Measurements from ENCODE around the gene PHACTR3.

PHACTR3 gene

DNA sequence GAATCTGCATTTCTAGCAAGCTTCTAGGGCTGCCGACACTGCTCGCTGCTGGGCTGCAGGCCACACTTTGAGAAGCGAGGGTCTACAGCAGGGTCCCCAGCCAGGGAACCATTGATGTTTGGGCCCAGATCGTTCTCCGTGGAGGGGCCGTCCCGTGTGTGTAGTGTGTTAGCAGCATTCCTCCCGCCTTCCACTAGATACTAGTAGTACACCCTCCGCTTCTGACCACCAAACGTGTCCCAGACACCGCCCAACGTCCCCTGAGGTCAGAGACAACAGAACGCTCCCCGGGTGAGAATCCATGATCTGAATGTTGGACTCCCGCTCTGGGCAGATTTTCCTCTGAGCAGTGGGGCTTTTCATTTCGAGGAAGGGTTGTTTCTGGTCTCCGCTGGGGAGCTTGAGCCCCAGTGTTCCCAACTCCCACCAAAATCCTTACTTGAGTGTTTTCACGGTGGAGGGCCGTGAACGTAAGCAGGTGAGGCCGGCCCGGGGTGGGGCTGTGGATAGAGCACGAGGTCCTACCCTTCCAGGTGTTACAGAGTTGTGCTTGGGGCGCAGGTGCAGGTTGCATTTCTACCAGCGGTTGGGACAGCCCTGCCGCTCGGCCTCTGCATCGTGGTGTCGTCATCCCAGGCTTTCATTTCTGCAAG lies 204.5 kb downstream of the PHACTR3 start:
- Histone ChIP-seq H3K4me1 (ENCODE audit: control insufficient read depth, low read depth, low read length) (peaks cover 5% of the 10 kb centered on the region), H3K36me3 (ENCODE audit: control insufficient read depth, low read depth, low read length) (no peaks in the 10 kb centered on the region), H3K9ac (ENCODE audit: low read length) (no peak overlapping the region), H3K27ac (ENCODE audit: low read length) (no peak overlapping the region), H3K4me3 (ENCODE audit: low read length) (no peak overlapping the region), H3K9me3 (ENCODE audit: control insufficient read depth, low read depth, low read length) (no peaks in the 10 kb centered on the region), H3K27me3 (ENCODE audit: control insufficient read depth, insufficient read depth, low read length) (no peaks in the 10 kb centered on the region)

DNA sequence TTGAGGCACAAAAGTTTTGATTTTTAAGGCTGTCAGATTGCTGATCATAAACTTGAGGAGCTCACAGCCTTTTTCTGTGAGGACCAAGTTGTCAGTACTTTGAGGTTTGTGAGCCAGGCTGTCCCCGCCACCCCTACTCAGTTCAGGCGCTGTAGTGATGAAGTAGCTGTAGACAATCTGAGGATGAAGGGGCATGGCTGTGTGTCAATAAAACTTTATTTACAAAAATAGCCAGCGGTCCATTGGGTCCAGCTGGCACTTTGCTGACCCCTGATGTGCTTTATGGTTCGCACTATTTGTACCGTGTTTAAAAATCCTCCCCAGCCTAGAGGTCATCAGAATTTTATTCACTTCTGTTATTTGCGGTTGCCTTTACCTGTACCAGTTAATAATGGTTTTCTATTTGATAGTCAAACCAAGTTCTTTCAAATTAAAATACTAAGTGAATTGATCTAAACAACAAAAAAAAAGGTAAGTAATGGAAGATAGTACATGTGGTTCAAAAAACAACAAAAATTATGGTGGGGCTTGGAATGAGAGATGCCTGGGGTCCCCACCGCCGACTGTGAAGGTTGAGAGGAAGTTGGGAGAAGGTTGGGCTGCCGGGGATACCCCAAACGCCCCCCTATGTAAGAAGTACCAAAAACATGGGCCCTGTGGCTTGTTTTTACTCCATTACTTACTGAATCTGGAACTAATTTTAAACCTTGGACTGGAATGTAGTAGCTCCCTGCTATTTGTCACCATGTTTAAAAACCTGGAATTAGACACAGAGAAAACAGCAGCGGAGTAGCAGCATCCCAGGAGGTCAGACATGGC lies 205.5 kb downstream of the PHACTR3 start:
- Histone ChIP-seq H3K4me1 (ENCODE audit: control insufficient read depth, low read depth, low read length) (peaks cover 5% of the 10 kb centered on the region), H3K4me3 (ENCODE audit: low read length) (no peak overlapping the region), H3K36me3 (ENCODE audit: control insufficient read depth, low read depth, low read length) (no peaks in the 10 kb centered on the region), H3K9ac (ENCODE audit: low read length) (no peak overlapping the region), H3K27me3 (ENCODE audit: control insufficient read depth, insufficient read depth, low read length) (no peaks in the 10 kb centered on the region), H3K9me3 (ENCODE audit: control insufficient read depth, low read depth, low read length) (no peaks in the 10 kb centered on the region), H3K27ac (ENCODE audit: low read length) (no peak overlapping the region)

DNA sequence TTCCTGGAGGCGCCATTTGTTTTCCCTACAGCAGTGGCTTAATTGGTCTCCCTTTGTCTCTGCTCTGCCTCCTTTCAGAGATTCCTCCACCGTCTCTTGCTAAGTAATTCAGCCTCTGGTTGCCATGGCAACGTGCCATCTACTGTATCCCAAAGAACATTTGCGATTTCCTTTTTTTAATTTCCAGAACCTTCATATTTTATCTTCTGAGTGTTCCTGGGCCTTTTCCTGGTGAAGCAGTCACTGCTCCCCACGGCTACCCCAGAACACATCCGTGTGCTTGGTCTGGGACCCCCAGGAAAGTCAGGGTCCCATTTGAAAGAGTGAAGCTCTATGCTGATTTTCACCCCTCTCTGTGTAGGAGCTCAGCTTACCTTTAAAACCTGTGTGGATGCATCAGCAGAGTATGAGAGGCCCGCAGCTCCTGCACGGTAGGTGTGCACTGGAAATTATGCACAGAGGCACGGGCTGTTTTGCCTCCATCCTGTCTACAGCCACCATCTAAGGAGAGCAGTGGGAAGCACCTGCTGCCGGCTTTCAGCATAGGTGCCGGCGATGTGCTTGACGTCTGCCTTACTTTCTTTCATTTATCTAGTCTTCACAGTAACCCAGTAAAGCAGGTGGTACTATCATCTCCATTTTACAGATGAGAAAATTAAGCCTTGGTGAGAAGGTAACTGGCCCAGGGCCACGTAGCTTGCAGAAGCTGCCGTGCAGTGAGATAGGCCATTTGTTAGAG lies 206.3 kb downstream of the PHACTR3 start:
- Histone ChIP-seq H3K27me3 (ENCODE audit: control insufficient read depth, insufficient read depth, low read length) (no peaks in the 10 kb centered on the region), H3K4me1 (ENCODE audit: control insufficient read depth, low read depth, low read length) (peaks cover 5% of the 10 kb centered on the region), H3K27ac (ENCODE audit: low read length) (no peak overlapping the region), H3K36me3 (ENCODE audit: control insufficient read depth, low read depth, low read length) (no peaks in the 10 kb centered on the region), H3K9me3 (ENCODE audit: control insufficient read depth, low read depth, low read length) (no peaks in the 10 kb centered on the region), H3K4me3 (ENCODE audit: low read length) (no peak overlapping the region), H3K9ac (ENCODE audit: low read length) (no peak overlapping the region)

DNA sequence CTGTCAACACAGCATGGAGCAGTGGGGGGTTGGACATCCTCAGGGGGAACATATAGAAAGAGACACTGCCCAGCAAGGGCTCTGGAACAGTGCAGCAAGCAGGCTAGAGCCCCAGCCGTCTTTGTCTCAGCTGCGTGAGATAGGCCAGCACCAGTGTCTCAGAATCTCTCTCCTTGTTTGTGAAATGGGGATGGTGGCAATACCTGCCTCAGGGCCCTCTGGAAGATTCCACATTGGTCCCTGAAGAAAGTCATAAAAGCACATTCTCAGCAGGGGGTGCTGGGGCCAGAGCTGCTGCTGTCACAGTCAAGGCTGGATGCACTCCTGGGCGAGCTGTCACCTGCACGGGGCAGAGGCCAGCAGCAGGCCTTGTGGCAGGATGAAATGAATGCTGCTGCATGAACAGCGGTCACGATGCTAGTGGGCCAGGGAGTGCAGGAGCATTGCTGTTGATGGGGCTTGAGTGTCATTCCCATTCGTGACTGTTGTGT lies 207.4 kb downstream of the PHACTR3 start:
- Histone ChIP-seq H3K9ac (ENCODE audit: low read length) (no peak overlapping the region), H3K27me3 (ENCODE audit: control insufficient read depth, insufficient read depth, low read length) (no peaks in the 10 kb centered on the region), H3K4me1 (ENCODE audit: control insufficient read depth, low read depth, low read length) (peaks cover 5% of the 10 kb centered on the region), H3K36me3 (ENCODE audit: control insufficient read depth, low read depth, low read length) (no peaks in the 10 kb centered on the region), H3K27ac (ENCODE audit: low read length) (no peak overlapping the region), H3K9me3 (ENCODE audit: control insufficient read depth, low read depth, low read length) (no peaks in the 10 kb centered on the region), H3K4me3 (ENCODE audit: low read length) (no peak overlapping the region)

DNA sequence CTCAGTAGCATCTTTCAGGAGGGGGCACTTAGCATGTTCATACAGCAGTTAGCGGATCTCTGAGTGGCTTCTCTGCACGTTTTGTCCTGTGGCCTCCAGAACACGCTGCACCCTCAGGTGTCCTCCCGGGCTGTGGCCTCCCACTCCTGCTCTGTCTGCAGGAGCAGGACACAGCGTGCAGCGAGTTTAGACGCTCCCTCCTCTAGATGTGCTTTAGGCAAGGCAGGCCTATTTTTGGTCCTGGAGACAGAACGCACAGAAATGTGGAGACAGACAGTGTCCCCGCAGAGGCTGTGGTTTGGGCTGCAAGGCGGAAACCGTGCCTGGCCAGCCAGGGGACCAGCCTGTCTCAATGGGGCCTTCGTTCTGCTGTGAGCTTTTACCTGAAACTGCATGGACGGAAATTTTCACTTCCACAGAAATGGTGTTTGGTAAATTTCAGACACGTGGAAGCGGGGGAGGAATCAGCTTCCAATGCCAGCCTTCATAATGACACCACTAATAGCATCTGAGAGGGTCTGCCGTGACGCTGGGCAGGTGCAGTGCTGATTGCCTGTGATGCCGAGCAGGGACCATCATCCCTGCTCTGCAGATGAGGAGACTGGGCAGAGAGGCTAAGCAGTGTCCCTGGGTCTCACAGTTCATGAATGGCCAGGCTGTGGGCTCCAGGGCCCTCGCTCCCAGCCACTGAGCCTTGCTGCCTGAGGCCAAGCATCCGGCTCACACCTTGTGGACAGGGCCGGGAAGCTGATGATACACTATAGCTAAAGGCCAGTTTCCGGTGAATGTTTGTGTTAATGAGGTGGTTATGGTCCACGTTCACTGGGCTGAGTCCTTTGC lies 208.2 kb downstream of the PHACTR3 start:
- Histone ChIP-seq H3K4me3 (ENCODE audit: low read length) (no peak overlapping the region), H3K9ac (ENCODE audit: low read length) (no peak overlapping the region), H3K36me3 (ENCODE audit: control insufficient read depth, low read depth, low read length) (no peaks in the 10 kb centered on the region), H3K27me3 (ENCODE audit: control insufficient read depth, insufficient read depth, low read length) (no peaks in the 10 kb centered on the region), H3K9me3 (ENCODE audit: control insufficient read depth, low read depth, low read length) (no peaks in the 10 kb centered on the region), H3K4me1 (ENCODE audit: control insufficient read depth, low read depth, low read length) (peaks cover 5% of the 10 kb centered on the region), H3K27ac (ENCODE audit: low read length) (no peak overlapping the region)

DNA sequence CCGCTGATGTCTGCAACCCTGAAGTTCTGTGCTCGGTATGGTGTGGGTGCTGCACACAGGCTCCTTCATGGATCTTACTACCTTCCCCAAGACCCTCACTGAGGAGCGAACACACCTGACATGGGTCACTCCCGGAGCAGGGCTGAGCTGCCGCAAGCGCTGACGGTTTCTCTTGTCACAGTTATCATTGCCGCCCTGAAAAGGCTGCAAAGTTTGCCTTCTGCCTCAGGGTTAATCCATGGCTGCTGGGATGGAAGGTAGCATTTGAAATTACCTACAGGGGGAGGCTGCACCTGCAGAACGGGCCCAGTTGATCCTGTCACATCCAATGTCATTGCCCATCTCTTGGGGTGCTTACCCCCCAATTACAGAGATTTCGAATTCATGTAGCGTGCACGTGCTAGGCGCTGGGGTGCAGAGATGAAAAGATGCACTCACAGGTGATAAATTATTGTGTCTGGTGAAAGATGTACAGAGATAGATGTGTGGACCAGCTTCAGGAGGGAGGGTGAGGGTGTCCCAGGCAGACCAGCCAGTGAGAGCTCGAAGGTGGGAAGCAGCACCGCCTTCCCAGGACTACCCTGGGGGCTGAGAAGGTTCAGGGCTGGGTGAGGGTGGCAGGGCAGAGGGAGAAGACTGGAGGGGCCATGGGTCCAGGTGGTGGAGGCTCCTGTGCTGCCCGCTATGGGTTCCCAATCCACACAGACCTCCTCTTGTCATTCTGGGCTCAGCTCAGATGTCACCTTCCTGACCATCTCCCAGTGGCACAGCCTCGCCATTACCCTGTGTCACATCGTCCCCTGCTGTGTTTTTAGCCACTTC lies 209.0 kb downstream of the PHACTR3 start:
- Histone ChIP-seq H3K9ac (ENCODE audit: low read length) (no peak overlapping the region), H3K27ac (ENCODE audit: low read length) (no peak overlapping the region), H3K27me3 (ENCODE audit: control insufficient read depth, insufficient read depth, low read length) (no peaks in the 10 kb centered on the region)

DNA sequence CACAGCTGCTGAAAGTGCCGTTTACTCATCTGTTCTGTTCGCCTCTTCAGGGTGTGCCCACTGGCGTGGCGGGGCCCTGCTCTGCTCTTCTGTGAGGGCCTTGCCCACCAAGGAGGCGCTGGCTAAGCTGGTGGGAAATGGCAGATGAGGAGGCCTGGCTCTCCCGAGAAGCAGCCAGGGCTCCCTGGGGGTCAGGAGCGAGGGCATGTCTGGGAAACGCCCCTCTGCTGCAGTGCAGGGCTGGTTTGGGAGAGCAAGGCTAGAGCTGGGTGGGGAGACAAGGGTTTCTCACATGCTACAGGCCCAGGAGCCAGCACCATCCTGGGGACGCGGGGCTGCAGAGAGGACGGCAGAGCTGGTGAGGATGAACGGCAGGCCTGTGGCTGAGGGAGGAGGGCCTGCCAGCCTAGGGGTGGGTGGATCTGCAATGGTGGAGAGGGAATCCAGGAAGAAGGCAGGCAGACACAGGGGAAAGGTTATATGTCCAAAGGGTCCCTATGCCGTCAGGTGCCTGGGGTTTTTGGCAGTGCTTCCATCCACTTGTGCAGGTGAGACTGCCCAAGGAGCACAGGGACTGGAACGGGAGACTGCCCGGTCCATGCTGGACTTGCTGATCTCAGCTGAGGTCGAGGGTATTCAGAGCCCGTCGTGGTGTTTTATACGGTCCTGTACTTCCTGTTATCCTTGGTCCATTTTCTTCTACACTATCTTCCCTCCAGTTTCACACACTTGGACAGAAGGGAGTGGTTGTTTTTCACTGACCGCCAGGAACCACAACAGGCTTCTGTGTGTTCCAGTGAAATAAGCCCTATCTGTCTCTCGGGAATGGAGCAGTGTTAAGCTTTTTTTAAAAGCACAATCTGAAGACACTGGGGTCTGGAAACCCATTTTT lies 209.9 kb downstream of the PHACTR3 start:
- Histone ChIP-seq H3K27me3 (ENCODE audit: control insufficient read depth, insufficient read depth, low read length) (no peaks in the 10 kb centered on the region), H3K36me3 (ENCODE audit: control insufficient read depth, low read depth, low read length) (no peaks in the 10 kb centered on the region), H3K27ac (ENCODE audit: low read length) (no peak overlapping the region), H3K4me3 (ENCODE audit: low read length) (no peak overlapping the region), H3K9ac (ENCODE audit: low read length) (no peak overlapping the region), H3K4me1 (ENCODE audit: control insufficient read depth, low read depth, low read length) (peaks cover 5% of the 10 kb centered on the region), H3K9me3 (ENCODE audit: control insufficient read depth, low read depth, low read length) (no peaks in the 10 kb centered on the region)

More for the DNA sequence above, 209.0 kb downstream of the PHACTR3 start:
- Histone ChIP-seq H3K4me1 (ENCODE audit: control insufficient read depth, low read depth, low read length) (peaks cover 5% of the 10 kb centered on the region), H3K4me3 (ENCODE audit: low read length) (no peak overlapping the region), H3K9me3 (ENCODE audit: control insufficient read depth, low read depth, low read length) (no peaks in the 10 kb centered on the region), H3K36me3 (ENCODE audit: control insufficient read depth, low read depth, low read length) (no peaks in the 10 kb centered on the region)

DNA sequence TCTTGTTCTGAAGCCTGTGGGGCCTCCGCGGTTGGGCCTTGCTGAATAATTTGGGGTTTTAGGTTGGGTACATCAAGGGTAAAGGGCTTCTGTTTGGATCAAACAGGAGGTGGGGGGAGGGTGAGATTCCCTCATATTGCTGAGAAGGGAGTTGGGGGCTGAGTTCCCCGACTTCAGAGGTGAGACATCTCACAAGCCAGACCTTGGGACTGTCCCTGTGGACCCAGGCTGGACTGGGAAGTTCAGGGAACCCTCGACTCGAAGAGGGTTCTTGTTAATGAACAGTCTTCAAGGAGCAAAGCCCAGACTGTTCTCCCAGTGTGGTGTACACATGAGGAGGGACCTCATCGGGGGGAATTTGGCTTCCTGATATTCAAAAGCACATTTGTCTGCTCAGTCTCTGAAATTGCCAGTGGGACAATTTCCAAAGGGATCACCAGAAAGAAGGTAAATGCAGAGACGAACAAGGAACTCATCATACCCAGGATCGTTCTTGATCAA lies 210.6 kb downstream of the PHACTR3 start:
- Histone ChIP-seq H3K9ac (ENCODE audit: low read length) (no peak overlapping the region), H3K27me3 (ENCODE audit: control insufficient read depth, insufficient read depth, low read length) (no peaks in the 10 kb centered on the region), H3K4me1 (ENCODE audit: control insufficient read depth, low read depth, low read length) (peaks cover 5% of the 10 kb centered on the region), H3K36me3 (ENCODE audit: control insufficient read depth, low read depth, low read length) (no peaks in the 10 kb centered on the region), H3K9me3 (ENCODE audit: control insufficient read depth, low read depth, low read length) (no peaks in the 10 kb centered on the region), H3K27ac (ENCODE audit: low read length) (no peak overlapping the region), H3K4me3 (ENCODE audit: low read length) (no peak overlapping the region)

DNA sequence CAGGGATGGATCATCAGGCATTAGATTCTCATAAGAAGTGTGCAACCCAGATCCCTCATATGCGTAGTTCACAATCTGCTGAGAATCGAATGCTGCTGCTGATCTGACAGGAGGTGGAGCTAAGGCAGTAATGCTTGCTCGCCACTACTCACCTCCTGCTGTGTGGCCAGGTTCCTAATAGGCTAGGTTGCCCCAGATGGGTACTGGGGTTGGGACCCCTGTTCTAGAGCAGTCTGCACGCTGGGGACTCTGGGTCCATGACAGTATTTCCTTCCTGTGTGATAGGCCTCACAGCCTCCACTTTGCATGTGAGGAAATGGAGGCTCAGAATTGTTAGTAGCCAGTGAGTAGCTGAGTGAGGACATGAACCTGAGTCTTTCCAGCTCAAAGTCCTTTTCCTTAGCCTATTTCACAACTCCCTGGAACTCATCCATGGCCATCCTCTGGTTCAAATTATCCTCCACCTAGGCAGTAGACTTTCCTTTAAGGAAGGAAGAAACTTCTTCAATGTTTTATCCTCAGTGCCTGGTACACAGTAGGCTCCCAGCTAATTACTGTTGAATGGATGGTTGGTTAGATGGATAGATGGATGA lies 211.9 kb downstream of the PHACTR3 start:
- Histone ChIP-seq H3K27me3 (ENCODE audit: control insufficient read depth, insufficient read depth, low read length) (no peaks in the 10 kb centered on the region), H3K4me1 (ENCODE audit: control insufficient read depth, low read depth, low read length) (no peaks in the 10 kb centered on the region), H3K27ac (ENCODE audit: low read length) (no peak overlapping the region), H3K4me3 (ENCODE audit: low read length) (no peak overlapping the region), H3K36me3 (ENCODE audit: control insufficient read depth, low read depth, low read length) (no peaks in the 10 kb centered on the region), H3K9ac (ENCODE audit: low read length) (no peak overlapping the region), H3K9me3 (ENCODE audit: control insufficient read depth, low read depth, low read length) (no peaks in the 10 kb centered on the region)
